Small intestine (tissue), 7 donors: ENCODE measurements around the gene KCNC3. TPM values are rescaled to one million over a fixed set of nuclear protein-coding genes. Genes with fewer than 3 reads are reported as not detected.
A peak's percentile ranks its signal among the peaks of the same experiment; 100 is the strongest.

Source experiments
- DNase-seq, 2 donors: peaks; one replicate each; pipeline versions ENCODE4 v3.0.0 to v3.0.0-alpha.2; 2013
- FAIRE-seq: peaks from 2 replicates; lab custom pipeline; 2012; peaks lifted over from hg19 to GRCh38; lab: Jason Lieb, UNC
- H3K27ac ChIP-seq, 3 donors: one replicate each; pipeline ENCODE4 v1.5.1; 2013; ENCODE audit warnings: low read length in 2 of 3, mild to moderate bottlenecking in 2 of 3, control low read depth in 1 of 3, inconsistent platforms in 1 of 3, low read depth in 1 of 3, moderate library complexity in 1 of 3
- H3K27me3 ChIP-seq, 3 donors: one replicate each; pipeline ENCODE4 v1.6.1; 2013; ENCODE audit warnings: low read length in 3 of 3, inconsistent platforms in 1 of 3; ENCODE audit not compliant: control insufficient read depth in 3 of 3, insufficient read depth in 3 of 3
- H3K36me3 ChIP-seq, 3 donors: one replicate each; pipeline ENCODE4 v1.6.1; 2013; ENCODE audit warnings: low read length in 3 of 3, inconsistent platforms in 1 of 3, low read depth in 1 of 3, mild to moderate bottlenecking in 1 of 3, moderate library complexity in 1 of 3; ENCODE audit not compliant: control insufficient read depth in 3 of 3, insufficient read depth in 2 of 3
- H3K4me1 ChIP-seq, 3 donors: one replicate each; pipeline ENCODE4 v1.6.1; 2013; ENCODE audit warnings: low read length in 2 of 3, inconsistent platforms in 1 of 3, low read depth in 1 of 3, mild to moderate bottlenecking in 1 of 3, moderate library complexity in 1 of 3; ENCODE audit not compliant: control insufficient read depth in 3 of 3, insufficient read depth in 2 of 3
- H3K4me3 ChIP-seq, 3 donors: one replicate each; pipeline ENCODE4 v1.5.1; 2013; ENCODE audit warnings: low read length in 3 of 3, control low read depth in 1 of 3, inconsistent platforms in 1 of 3, low read depth in 1 of 3, mild to moderate bottlenecking in 1 of 3, moderate library complexity in 1 of 3
- H3K9me3 ChIP-seq, 2 donors: one replicate each; pipeline ENCODE4 v1.6.1; 2013; ENCODE audit warnings: low read depth in 1 of 2, low read length in 1 of 2; ENCODE audit not compliant: control insufficient read depth in 2 of 2, insufficient read depth in 1 of 2
- WGBS, 3 donors: extraction: QIAGEN DNeasy Blood & Tissue Kit; methylation state at CpG; one replicate each; pipeline ENCODE4 v1.1.7; 2013; 5-methylcytosine and 5-hydroxymethylcytosine counted together
- polyA plus RNA-seq, 4 donors: library from polyadenylated mRNA; stranded (reverse) in 3 of 4; unstranded in 1 of 4; fragments of 200-250 nt in 3 of 4; fragments of 120-200 nt in 1 of 4; gene quantifications; one replicate each; pipeline versions ENCODE4 v1.2.1 to v1.2.3, GENCODE V29; 2013
- donor health status: healthy with polysubstance abuse.
- donor health status: control.
- donor health status: control.
- donor health status: Bipolar disorder and iron deficiency.
- donor health status: healthy.

The KCNC3 gene
- polyA plus RNA-seq, 4 donors: 0.22 to 1.6 (median 0.43) TPM

DNA sequence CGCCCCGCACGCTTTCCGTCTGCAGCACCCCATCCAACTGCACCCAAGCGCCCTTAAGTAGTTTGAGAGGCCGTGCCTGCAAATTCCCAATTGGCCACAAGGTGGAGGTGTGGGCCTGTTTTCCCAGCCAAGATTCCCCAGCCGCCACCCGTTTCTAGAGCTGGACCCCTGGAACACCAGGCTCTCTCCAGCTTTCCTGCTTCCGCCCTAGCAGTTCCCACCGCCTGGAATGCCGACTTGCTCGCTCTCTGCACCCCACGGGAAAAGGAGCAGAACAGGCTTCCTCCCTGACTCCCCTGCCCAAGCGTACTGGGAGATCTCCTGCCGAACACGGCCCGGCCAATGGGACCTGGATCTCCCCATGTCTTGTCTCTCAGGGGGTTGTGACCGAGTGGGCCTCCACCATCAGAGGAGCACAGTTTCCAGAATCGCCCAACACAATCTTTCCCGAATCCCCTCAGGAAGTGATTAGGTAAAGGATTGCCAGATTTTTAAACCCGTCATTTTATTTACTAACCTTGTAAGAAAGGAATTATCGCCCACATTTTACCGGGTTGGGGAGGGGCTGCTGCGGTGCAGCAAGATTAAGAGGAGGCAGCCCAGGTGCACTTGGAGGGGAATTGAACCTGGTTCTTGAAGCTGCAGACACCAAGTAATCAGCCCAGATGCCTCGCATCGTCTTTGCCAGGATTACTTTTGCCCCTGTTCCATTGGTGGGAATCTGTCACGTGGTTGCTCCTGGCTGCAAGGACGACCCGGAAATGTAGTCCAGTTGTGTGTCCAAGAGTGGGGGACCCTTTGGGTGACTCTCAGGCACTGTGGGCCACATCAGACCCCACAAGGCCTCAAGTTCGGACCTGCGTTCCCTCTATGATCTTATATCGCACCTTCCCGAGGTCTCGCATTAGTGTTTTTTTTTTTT is 39.7 kb upstream of the KCNC3 start:
- H3K27ac ChIP-seq: peak overlapping the region in 2 of 3 donors; percentile 60 to 70
- 4 to 10% (median 8%) methylated on average over 33 to 34 of the region's 34 CpGs for WGBS, 3 donors
- H3K36me3 ChIP-seq: no peaks in the 10 kb centered on the region
- H3K9me3 ChIP-seq: no peaks in the 10 kb centered on the region
- DNase-seq (peak; percentile 93 to 94), FAIRE-seq (no peak)
- H3K4me3 ChIP-seq: peak overlapping the region; percentile 33 to 72 (median 61)
- H3K27me3 ChIP-seq: no peaks in the 10 kb centered on the region
- peaks cover 0 to 2% (median 2%) of the 10 kb centered on the region in 3 donors for H3K4me1 ChIP-seq

DNA sequence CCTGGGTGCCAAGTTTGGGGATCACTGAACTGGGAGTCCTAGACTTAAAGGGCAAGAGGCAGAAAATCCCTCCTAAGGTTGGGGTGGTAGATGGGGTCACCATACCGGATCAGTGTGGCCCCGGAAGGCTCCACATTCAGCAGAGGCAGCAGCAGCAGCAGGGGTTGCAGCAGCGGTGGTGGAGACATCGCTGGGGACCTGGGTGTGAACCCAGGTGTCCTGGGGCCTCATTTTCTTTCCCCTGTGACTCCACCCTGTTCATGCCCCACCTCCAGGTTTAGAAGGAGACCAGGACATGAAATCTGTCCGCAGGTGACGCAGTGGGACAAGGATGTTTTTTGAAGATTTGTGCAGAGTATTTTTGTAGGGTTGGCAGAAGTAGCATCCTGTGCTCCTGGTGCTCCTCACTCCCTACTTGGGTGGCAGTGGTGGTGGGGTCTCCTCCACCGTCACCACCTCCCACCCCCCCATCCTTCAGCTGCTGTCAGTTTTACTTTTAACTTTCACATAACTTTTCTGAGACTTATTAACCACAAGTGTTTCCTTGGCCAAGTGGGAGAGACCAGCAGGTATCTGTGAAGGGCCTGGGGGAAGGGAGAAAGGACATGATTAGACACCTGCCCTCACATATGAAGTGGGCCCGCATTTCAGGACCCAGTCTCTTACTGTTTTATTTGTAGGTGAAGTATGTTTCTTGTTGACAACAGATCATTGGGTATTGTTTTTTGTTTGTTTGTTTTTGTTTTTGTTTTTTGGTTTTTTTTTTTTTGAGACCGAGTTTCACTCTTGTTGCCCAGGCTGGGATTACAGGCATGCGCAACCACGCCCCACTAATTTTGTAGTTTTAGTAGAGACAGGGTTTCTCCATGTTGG is 36.5 kb upstream of the KCNC3 start, which contains the start of gene NAPSA:
Gene NAPSA (minus strand): TSS at position 206 of the 873 bp plus-strand sequence. CDS start 18 bp downstream, at position 188.
- Histone ChIP-seq H3K9me3 (no peaks in the 10 kb centered on the region), H3K36me3 (no peaks in the 10 kb centered on the region), H3K27me3 (no peaks in the 10 kb centered on the region), H3K4me1 (peaks cover 0 to 2% (median 2%) of the 10 kb centered on the region in 3 donors), H3K27ac (no peak within 1 kb of the TSS), H3K4me3 (no peak within 1 kb of the TSS)
- FAIRE-seq: no peak
- WGBS, 3 donors: 73 to 79% (median 74%) methylated on average over 11 of the region's 11 CpGs
- DNase-seq: no peak

- no peak overlapping the region for H3K27ac ChIP-seq
- H3K4me1 ChIP-seq: peaks cover 0 to under 1% (median 0%) of the 10 kb centered on the region in 3 donors
- peaks cover 0 to under 1% (median 0%) of the 10 kb centered on the region in 3 donors for H3K27me3 ChIP-seq
- DNase-seq (no peak), FAIRE-seq (no peak)
- H3K4me3 ChIP-seq: no peak overlapping the region
- no peaks in the 10 kb centered on the region for H3K36me3 ChIP-seq
- no peaks in the 10 kb centered on the region for H3K9me3 ChIP-seq
- 62 to 70% (median 66%) methylated on average over 11 of the region's 11 CpGs for WGBS, 3 donors
Observed at GRCh38 chr19:50362656-50363424, 33.7 kb upstream of the KCNC3 start.

DNA sequence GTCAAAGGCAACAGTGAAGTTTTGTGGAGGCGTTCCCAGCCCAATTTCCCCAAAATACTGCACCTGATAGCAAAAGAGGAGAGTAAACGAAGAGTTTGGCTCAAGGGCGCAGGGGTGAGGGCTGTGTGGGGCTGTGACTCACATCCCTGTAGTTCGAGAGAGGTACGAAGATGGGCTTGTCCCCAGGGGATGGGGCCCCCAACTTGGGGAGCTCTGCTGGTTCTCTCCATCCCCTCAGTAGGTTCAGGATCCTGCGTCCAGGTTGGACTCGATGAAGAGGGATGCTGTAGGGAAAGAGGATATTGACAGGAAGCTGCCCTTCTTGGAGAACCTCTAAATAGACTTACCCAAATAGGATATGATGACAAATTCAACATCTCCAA is 32.8 kb upstream of the KCNC3 start:
- Histone ChIP-seq H3K27ac (no peak overlapping the region), H3K9me3 (no peaks in the 10 kb centered on the region), H3K27me3 (peaks cover 0 to 5% (median 0%) of the 10 kb centered on the region in 3 donors), H3K36me3 (no peaks in the 10 kb centered on the region), H3K4me3 (no peak overlapping the region), H3K4me1 (peaks cover 0 to 2% (median 0%) of the 10 kb centered on the region in 3 donors)
- DNase-seq: no peak
- FAIRE-seq: no peak
- WGBS, 3 donors: 86 to 88% (median 88%) methylated on average over 7 of the region's 7 CpGs

- no peak overlapping the region for H3K27ac ChIP-seq
- WGBS, 3 donors: 87 to 95% (median 91%) methylated on average over 7 of the region's 7 CpGs
Observed at GRCh38 chr19:50361290-50362029, 32.3 kb upstream of the KCNC3 start.

GRCh38 chr19:50359328-50359818 is 30.2 kb upstream of the KCNC3 start:
- no peak for DNase-seq
- Histone ChIP-seq H3K36me3 (no peaks in the 10 kb centered on the region), H3K4me3 (no peak overlapping the region), H3K4me1 (peaks cover 0 to 2% (median 0%) of the 10 kb centered on the region in 3 donors), H3K9me3 (no peaks in the 10 kb centered on the region), H3K27ac (no peak overlapping the region), H3K27me3 (peaks cover 0 to 5% (median 0%) of the 10 kb centered on the region in 3 donors)
- WGBS, 3 donors: 89 to 93% (median 90%) methylated on average over 11 of the region's 11 CpGs
- FAIRE-seq: no peak

More at GRCh38 chr19:50361290-50362029, 32.3 kb upstream of the KCNC3 start:
- peaks cover 0 to 5% (median 0%) of the 10 kb centered on the region in 3 donors for H3K27me3 ChIP-seq
- H3K9me3 ChIP-seq: no peaks in the 10 kb centered on the region
- H3K36me3 ChIP-seq: no peaks in the 10 kb centered on the region
- FAIRE-seq (no peak), DNase-seq (no peak)
- H3K4me3 ChIP-seq: no peak overlapping the region
- H3K4me1 ChIP-seq: peaks cover 0 to 2% (median 0%) of the 10 kb centered on the region in 3 donors
